SK-MEL-5 (cell line): Measurements from ENCODE around the gene TRIP12. TPM values are rescaled to one million over a fixed set of nuclear protein-coding genes. Genes with fewer than 3 reads are reported as not detected.
A peak's percentile ranks its signal among the peaks of the same experiment; 100 is the strongest.

Source experiments
- DNase-seq: peaks from one replicate; pipeline ENCODE4 v3.0.0-alpha.2; 2016; ENCODE audit warnings: low read depth, low spot score
- in situ Hi-C: cut with HindIII; loops from 2 replicates; pipeline ENCODE4 v1.10.0; 2016; ENCODE audit warnings: low sequenced_read_pairs, high pct_unique_total_duplicates, low pct_unique_long_range_greater_than_20kb
- total RNA-seq: library from RNA; depleted of rRNA; stranded (reverse); fragments of >200 nt; shearing (Covaris generic); gene quantifications from 2 replicates; pipeline ENCODE4 v1.2.3, GENCODE V29; 2014

The TRIP12 gene
- total RNA-seq, 1 experiment from 2014 or later, result 115 TPM

DNA sequence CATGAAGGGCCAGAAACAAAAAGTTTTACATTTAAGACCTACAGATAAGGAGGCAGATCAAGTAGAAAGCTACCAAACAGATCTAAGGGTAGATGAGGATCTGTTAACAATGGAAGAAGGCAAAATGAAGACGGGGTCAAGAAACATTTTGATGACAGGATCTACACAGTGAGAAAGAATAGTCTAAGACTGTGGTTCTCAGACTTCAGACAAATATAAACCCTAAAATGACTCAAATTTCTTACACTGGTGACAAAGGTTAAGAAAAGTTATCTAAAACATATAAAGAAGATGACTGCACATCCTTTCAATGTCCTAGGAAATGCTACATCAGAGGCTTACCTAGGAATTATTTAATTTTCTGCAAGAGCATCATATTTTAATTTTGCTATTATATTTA is 34.4 kb downstream of the TRIP12 start:
- in situ Hi-C loops, result no loop called here
- DNase-seq, result no peak

DNA sequence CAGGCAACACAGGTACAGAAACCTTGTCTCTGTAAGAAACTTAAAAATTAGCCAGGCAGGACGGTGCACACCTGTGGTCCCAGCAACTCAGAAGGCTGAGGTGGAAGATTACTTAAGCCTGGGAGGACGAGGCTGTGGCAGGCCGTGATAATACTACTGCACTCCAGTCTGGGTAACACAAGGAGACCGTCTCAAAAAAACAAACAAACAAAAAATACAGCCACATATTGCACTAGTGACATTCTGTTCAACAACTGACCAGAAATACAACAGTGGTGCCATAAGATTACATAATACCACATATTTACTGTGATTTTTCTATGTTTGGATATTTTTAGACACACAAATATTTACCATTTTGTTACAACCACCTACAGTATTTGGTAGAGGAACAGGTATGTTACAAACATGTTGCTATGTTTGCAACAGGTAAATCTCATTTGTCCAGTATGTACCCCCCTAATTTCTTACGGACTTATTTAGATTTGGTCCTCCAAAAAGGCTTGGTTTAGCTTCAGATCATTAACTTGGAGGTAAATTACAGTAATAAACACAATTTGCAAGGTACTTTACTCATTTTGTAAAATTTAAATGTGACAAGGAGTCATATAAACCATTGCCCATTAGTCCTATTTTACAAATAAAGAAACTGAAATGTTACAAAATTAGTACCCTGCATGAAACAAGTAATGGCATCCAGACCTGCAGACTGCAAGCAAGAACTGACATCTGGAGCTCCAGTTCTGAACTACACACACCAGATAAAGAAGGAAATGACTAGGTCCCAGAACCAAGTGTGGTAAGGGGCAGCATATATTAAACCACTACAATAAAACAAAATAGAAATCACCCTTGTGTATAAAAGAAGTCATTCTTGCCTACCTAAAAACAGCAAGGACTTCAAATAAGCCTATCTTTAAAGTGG is 36.8 kb downstream of the TRIP12 start:
- in situ Hi-C loops, result no loop called here
- no peak for DNase-seq

DNA sequence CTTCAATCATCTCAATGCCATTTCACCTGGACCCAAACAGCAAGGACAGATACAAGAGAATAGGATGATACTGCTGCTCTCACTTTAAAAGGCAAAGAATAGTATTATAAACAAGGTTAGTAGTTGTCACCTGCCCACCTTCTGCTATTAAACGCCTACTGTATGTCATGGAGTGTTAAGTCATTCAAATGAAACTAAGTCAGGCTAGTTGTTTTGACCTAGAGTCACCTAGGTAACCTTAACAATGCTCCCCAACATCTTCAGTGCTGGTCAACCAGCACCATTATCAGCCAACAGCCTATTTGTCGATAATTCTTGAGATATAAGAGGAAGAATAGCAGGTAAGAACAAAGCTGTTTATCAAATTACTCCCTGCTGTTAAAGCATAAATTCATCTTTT is 39.2 kb downstream of the TRIP12 start:
- no peak for DNase-seq
- in situ Hi-C loops, result no loop called here

DNA sequence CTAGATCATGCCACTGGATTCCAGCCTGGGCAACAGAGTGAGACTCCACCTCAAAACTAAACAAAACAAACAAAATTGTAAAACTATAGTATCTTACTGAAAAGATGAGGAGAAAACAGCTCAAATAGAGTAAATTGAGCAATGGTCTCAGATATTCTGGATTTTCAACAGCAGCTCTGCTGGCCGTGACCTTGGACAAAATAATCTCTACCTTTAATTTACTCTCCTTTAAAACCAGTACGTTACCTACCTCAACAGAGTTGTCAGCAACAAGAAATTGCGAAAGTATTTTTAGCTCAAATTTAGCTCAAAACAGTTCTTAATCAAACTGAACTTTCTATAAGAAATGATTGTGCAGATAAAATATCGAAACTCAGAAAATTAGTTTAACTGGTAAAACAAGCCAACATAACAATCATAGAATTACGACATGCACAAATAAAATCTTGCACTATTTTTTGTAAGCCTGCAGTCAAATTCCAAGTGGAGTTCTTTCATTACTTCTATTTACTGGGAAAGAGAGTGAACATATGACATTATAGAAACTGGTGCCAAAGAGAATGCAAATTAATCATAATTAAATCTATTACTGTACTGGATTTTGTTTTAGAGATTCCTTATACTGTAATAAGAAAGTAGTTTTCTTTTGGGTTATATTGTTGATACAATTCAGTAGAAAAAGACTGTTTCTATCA is 40.8 kb downstream of the TRIP12 start:
- DNase-seq, result no peak
- in situ Hi-C loops, result no loop called here

DNA sequence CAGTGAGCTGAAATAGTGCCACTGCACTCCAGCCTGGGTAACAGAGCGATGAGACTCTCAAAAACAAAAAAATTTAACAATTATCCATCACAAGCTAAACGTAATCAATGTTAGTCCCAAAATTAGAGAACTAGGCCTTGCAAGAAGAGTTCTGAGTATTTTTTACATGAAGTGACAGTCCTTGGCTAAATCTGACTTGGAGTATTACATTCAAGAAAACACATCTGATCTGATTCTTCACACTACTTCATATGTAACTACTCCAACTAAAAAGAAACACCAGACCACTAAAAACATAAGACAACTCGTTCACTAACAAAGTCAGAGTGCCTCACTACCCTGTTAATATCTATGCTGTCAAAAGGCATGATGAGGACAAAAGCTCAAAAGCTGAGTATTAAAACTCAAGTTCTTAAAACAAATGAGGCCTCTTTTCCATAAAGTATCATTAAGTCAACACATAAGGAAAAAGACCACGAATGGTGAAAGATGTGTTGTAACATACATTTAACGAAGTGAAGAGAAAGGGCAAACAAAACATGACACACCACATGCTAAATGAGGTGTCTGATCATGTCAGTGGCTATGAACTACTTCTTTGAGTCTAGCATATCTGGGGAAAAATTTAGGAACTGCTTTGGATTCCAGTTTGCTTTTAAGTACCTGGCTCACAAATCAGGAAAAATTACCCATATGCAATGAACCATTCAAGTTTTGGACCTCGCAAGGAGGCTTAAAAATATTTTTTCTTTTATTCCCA is 42.4 kb downstream of the TRIP12 start:
- in situ Hi-C loops, result no loop called here
- DNase-seq, result no peak

DNA sequence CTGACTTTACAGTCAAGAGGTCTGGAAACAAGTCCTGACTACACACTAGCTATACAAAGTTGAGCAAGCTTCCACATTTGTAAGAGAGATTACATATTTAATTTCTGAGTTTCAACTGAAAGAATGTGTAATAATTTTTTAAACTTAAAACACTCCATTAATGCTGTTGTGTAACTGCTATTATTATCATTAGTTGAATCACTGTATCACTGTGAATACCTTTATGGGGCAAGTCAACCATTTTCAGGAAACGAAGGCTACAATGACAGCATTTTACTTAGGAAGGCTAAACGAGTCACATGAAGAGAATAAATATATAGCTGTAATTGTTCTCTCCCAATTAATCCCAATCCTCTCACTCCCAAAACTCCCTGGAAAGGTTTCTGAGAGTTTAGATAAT is 46.3 kb downstream of the TRIP12 start:
- DNase-seq, result peak; percentile 21
- in situ Hi-C loops, result no loop called here

DNA sequence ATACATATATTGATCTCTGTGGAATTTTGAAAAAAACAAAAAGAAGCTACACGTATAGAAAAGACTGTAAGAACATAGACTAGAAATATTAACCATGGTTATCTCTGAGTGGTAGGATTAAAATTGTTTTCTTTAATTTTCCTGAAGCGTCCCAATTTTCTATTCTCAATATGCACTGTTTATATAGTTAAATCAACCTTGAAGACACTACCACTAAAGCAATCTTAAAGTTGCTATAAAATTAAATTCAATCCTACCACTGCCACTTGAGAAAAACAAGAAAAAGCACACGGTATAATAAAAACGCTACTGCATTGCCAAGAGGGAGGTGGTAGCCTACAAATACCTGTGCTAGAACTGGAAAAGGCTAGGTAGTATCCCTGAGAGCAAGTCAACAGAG is 47.2 kb downstream of the TRIP12 start:
- DNase-seq, result no peak
- in situ Hi-C loops, result no loop called here

DNA sequence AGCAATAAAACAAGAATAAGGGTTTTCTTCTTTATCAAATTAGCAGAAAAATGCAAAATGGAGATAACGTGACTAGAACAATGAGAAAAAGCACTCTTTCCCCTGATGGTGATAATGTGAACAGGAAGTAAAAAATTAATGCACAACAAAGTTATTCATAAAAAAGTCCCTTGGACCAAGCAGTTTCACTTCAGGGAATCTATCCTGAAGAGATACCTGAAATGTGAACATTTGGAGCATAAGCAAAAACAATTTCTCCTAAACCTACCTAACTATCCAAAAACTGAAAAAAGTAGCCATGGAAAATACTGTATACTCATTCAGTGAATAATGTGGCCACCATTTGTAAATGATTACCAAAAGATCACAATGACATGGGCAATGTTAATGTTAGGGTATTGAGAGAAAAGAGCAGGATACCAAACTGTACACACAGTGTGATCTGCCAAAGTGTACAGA is 48.7 kb downstream of the TRIP12 start:
- in situ Hi-C loops, result no loop called here
- DNase-seq, result no peak

DNA sequence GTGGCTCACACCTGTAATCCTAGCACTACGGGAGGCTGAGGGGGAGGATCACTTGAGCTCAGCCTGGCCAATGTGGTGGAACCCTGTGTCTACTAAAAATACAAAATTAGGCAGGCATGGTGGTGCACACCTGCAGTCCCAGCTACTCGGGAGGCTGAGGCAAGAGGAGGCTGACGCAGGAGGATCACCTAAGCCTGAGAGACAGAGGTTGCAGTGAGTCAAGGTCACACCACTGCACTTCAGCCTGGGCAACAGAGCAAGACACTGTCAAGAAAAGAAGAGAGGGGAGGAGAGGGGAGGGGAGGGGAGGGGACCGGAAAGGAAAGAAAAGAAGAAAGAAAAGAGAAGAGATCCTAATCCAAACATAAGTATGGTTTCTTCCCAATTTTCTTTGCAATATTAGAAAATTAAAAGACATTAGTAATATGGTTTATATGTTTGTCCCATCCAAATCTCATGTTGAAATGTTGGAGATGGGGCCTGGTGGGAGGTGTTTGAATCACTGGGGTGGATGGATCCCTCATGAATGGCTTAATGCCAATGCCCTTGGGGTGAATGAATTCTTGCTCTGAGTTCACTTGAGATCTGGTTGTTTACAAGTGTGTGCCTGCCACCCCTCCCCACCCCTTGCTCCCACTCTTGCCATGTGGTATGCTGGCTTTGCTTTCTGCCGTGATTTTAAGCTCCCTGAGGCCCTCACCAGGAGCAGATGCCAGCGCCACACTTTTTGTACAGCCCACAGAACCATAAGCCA is 50.7 kb downstream of the TRIP12 start:
- in situ Hi-C loops, result no loop called here
- peak; percentile 5 for DNase-seq

DNA sequence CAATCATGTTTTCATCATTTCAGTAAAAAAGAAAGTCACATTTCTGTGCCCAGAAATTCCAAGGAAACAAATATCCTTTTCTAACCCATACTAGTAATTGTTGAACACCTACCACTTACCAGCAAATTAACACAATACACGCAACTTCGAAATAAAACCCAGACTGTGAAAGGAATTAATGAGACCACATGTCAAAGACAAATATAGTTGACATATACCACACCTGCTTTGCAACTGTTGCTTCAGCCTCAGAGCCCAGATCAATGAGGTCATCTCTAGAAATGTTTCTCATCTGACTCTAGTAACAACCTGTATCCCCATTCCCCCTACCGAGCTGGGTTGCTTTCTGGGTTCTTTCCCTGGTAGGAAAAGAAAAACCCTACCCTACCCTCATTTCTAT is 52.6 kb downstream of the TRIP12 start:
- in situ Hi-C loops, result no loop called here
- no peak for DNase-seq

DNA sequence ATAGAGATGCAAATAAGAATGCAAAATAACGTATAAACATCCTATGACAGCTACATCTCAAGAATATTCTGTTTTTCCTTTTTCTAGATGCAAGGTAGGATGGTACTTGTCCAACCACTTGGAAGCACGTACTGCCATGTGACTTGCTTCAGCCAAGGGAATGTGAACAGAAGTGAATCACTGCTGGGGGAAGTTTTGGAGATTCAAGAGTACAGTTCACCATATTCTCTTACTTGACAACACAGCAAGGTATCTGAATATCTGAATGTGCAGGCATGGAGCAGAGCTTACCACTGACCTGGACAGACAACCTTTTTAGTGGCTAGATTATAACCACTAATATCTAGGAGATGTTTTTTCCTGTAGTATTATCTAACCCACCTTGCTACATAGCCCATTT is 53.0 kb downstream of the TRIP12 start:
- no peak for DNase-seq
- in situ Hi-C loops, result no loop called here

DNA sequence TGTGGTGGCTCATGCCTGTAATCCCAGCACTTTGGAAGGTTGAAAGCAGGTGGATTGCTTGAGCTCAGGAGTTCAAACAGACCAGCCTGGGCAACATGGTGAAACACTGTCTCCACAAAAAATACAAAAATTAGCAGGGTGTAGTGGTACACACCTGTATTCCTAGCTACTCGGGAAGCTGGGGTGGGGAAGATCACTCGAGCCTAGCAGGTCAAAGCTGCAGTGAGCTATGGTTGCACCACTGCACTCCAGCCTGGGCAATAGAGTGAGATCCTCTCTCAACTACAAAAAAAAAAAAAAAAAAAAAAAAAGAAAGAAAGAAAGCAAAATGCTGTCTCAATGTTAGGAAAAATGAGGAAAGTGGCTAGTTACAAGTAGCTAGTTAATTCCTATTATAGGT is 56.8 kb downstream of the TRIP12 start:
- no peak for DNase-seq
- in situ Hi-C loops, result no loop called here

DNA sequence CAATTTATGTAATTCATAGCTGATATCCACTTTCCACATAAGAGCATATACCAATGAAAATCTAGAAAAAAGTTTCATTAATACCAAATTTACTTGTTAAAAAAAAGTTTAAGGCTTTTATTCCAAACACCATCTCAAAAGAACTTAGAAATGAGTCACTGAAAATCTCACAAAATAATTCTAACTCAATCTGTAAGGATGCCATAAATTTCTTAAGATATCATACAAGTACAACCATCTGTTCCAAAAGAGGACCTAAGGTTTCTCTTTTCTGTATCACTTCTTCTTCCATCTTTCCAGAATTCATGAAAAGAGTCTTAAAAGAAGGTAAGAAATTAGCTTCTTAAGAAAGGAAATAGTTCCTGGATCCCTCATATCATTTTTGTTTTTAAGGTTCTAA is 60.4 kb downstream of the TRIP12 start:
- DNase-seq, result no peak
- in situ Hi-C loops, result no loop called here

DNA sequence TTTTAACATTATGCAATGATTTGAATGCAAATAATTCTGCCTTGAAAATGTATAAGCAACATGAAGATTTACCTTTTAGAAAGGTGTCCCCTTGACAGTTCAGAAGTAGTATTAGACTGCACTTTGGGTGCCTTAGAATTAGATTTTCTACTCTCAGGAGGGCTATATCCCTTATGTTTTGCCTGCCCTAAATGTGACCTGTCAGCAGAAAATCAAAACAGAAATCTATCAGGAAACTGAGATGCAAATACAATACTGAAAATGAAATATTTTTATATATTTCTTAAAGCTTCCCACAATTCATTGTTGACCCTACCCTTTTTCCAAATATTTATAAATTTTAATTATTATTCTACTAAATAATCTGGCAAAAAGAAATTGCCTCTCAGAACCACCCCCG is 61.5 kb downstream of the TRIP12 start:
- in situ Hi-C loops, result no loop called here
- DNase-seq, result no peak

DNA sequence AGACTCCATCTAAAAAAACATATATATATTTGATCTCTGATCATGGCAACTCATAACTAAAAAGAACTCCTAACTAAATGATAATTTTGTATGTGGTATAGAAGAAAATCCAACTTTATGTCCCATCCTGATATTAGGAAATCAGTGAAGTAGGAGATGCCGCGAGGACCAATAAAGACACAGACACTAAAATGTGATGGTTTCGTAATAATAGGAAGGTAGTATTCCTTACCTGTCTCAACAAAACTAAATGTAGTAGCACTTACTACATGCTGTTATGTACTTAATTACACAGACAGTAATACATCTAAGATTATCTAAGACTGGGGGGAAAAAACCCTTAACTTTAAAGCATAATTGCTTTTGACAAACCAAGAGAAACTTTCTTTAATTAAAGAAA is 63.5 kb downstream of the TRIP12 start:
- no peak for DNase-seq
- in situ Hi-C loops, result no loop called here

DNA sequence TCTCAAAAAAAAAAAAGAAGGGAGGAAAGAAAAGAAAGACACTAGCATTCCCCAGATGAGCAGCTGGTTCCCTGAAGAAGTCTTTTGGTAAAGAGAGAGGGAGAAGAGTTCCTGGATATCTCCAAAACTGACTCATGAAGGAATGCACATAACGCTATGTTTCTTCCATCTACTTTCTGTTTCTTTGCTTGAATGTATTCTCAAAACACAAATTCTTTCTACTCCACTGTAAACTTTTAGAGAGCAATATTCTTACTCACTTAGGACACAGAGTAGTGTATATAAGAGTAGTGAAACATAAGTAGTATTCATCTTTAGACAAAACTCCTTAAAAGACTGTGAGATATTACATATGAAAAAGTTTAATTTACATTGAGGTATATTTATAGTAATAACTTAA is 64.2 kb downstream of the TRIP12 start:
- no peak for DNase-seq
- in situ Hi-C loops, result no loop called here

DNA sequence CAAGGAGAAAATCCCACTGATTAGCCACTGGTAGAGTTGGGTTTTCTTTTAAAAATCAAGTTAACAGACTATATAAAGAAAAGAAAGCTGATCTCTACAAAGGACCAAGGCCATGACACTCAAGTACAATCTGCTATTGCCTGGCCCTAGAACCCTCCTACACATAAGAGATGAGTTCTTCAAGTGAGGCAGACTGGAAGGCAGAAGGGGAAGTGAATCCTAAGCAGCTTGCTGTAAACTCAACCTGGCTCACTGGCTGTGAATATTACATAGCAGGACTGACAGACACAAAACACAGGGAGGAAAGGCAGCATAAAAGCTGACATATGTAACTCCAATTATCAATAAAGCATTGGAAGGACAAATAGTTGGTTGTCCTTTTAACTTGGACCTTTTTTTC is 65.4 kb downstream of the TRIP12 start:
- DNase-seq, result no peak
- in situ Hi-C loops, result no loop called here

DNA sequence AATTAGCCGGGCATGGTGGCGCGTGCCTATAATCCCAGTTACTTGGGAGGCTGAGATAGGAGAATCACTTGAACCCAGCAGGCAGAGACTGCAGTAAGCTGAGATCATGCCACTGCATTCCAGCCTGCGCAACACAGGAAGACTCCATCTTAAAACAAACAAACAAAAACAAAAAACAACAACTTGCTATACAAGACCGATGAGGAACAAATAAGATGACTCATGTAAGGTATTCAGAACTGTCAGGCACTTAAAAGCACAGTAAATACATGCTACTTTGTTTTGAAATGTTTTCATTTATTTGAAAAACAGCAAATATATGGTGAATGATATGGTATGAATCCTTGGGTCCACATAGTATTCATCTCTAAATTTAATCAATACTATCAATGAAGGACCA is 66.7 kb downstream of the TRIP12 start:
- in situ Hi-C loops, result no loop called here
- DNase-seq, result no peak
